ENCODE data around the gene CFAP77. TPM values are rescaled to one million over a fixed set of nuclear protein-coding genes. Genes with fewer than 3 reads are reported as not detected.

CFAP77 gene
- total RNA-seq, 2 donors from 2014 or later = 3.3 to 8.6 TPM

DNA sequence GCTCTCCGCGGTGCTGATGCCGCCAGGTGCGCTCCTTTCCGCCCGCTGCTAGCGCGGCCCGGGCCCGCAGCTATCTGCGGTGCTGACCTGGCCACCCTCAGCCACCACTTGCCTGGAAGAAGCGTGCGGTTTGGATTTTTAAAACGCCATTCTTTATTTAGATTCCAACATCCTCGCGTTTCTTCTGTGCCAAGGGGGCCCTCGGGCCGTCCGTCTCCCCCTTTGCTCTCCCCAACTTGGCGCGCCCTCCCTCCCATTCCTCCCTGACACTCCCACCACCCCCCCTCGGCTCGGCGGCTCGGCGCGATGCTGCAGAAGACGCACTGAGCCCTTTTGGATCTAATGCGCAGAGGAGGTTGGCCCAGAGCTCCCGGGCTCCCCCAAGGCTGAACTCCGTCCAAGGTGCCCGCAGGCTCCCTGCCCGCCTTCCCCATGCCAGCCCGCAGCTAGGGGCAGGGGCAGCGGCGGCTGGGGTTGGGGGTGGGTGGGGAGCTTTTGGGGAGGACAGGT lies 172.3 kb downstream of the CFAP77 start, which contains the start of gene BARHL1:
TSS of gene BARHL1 (plus strand) at position 331 of the 510 bp plus-strand sequence. CDS start 192 bp downstream, outside the sequence.
- Histone ChIP-seq H3K4me3 (peak within 1 kb of the TSS in 1 of 2 donors; percentile 38), H3K27ac (no peak within 1 kb of the TSS), H3K36me3 (no peaks in the 10 kb centered on the region), H3K4me1 (peaks cover 0 to 38% of the 10 kb centered on the region in 2 donors), H3K9me3 (no peaks in the 10 kb centered on the region), H3K27me3 (peaks cover 49 to 87% of the 10 kb centered on the region in 2 donors)
- DNase-seq (ENCODE audit: low spot score) = no peak
- TF ChIP-seq, protein P1, sequence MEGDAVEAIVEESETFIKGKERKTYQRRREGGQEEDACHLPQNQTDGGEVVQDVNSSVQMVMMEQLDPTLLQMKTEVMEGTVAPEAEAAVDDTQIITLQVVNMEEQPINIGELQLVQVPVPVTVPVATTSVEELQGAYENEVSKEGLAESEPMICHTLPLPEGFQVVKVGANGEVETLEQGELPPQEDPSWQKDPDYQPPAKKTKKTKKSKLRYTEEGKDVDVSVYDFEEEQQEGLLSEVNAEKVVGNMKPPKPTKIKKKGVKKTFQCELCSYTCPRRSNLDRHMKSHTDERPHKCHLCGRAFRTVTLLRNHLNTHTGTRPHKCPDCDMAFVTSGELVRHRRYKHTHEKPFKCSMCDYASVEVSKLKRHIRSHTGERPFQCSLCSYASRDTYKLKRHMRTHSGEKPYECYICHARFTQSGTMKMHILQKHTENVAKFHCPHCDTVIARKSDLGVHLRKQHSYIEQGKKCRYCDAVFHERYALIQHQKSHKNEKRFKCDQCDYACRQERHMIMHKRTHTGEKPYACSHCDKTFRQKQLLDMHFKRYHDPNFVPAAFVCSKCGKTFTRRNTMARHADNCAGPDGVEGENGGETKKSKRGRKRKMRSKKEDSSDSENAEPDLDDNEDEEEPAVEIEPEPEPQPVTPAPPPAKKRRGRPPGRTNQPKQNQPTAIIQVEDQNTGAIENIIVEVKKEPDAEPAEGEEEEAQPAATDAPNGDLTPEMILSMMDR (IDR thresholded peaks at IDR 0.05) = no peak

GRCh38 chr9:132582786-132583583 lies 173.0 kb downstream of the CFAP77 start:
- no peaks in the 10 kb centered on the region for H3K36me3 ChIP-seq
- TF ChIP-seq, protein P1 (IDR thresholded peaks at IDR 0.05) = no peak
- H3K4me3 ChIP-seq = no peak overlapping the region
- peaks cover 54 to 94% of the 10 kb centered on the region in 2 donors for H3K27me3 ChIP-seq
- no peak for DNase-seq (ENCODE audit: low spot score)
- no peaks in the 10 kb centered on the region for H3K9me3 ChIP-seq
- H3K4me1 ChIP-seq = peaks cover 0 to 38% of the 10 kb centered on the region in 2 donors
- no peak overlapping the region for H3K27ac ChIP-seq

- peaks cover 59 to 95% of the 10 kb centered on the region in 2 donors for H3K27me3 ChIP-seq
- H3K27ac ChIP-seq = no peak overlapping the region
- H3K4me1 ChIP-seq = peaks cover 0 to 38% of the 10 kb centered on the region in 2 donors
- no peak overlapping the region for H3K4me3 ChIP-seq
- TF ChIP-seq, protein P1 (IDR thresholded peaks at IDR 0.05) = no peak
- no peaks in the 10 kb centered on the region for H3K9me3 ChIP-seq
- no peak for DNase-seq (ENCODE audit: low spot score)
- no peaks in the 10 kb centered on the region for H3K36me3 ChIP-seq
Measured at GRCh38 chr9:132583584-132584304, 173.7 kb downstream of the CFAP77 start.

DNA sequence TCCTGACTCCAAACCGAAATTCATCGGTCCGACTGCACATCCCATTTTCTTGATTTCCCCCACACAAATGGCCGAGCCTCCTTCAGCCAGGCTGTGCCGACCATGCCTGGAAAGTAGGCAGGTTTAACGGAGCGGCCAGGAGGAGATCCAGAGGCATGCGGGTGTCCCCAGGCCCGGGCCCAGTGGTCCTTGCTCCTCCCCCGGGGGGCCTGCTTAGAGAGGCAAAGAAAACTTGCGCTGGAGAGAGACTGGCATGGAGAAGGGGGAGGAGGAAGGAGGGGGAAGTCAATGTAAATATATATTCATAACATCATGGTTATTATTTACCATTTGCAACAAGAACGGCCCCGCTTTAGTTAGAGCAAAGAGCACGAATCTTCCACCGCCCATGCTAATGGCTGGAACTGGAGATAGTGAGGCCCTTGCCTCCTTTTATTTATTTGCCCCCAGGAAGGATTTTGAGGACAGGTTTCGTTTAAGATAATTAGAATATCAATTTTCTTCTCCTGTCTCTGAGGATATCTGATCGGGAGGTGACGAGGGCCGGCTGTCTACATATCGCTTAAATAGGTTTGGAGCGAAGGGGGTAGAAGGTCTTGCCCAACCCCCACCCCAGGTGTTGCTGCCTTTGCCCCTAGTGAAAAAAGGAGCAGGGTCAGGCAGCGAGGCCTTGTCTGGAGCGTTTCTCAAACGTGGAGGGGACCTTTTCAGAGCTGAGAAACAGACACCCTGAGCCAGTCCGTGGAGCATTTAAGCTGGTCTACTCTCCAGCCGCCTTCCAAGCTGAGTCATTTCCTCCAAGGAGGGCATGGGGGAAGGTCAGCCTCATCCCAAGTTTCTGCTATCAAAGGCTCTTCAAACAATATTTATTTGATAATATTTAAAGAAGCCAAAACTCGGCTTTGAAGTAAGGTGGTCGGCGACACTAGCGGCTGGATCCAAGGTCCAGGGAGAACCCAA lies 174.9 kb downstream of the CFAP77 start:
- DNase-seq (ENCODE audit: low spot score) = no peak
- Histone ChIP-seq H3K36me3 (no peaks in the 10 kb centered on the region), H3K27me3 (peaks cover 59 to 95% of the 10 kb centered on the region in 2 donors), H3K27ac (no peak overlapping the region), H3K4me1 (peaks cover 0 to 43% of the 10 kb centered on the region in 2 donors), H3K4me3 (no peak overlapping the region), H3K9me3 (no peaks in the 10 kb centered on the region)
- TF ChIP-seq, protein P1 (IDR thresholded peaks at IDR 0.05) = no peak
